AG04450 (cell line): ENCODE measurements around the gene SLC35G4. TPM values are rescaled to one million over a fixed set of nuclear protein-coding genes. Genes with fewer than 3 reads are reported as not detected.
"Not testable (repeated sequence)": the region's sequence is repeated elsewhere in the genome, so short reads cannot be mapped to it uniquely, and the experiment has no call there.

Source experiments
- CTCF ChIA-PET: fragments of 300-600, 350-600 bp; formaldehyde crosslinking; extraction: SDS; loops from one replicate; lab custom pipeline; 2022; ENCODE audit warnings: antibody characterized with exemption, inconsistent platforms; lab: Charles Lee
- POLR2A ChIA-PET: fragments of 350-600 bp; formaldehyde crosslinking; extraction: SDS; loops from one replicate; lab custom pipeline; 2021; ENCODE audit warnings: antibody characterized with exemption, inconsistent platforms; lab: Yijun Ruan, JAX
- DNase-seq: peaks from one replicate; pipeline ENCODE4 v3.0.0-alpha.2; 2011; ENCODE audit warnings: low read depth, low spot score
- H3K27ac ChIP-seq: one replicate; pipeline ENCODE4 v1.5.1; 2012; ENCODE audit warnings: low read depth, low read length, control low read depth
- H3K27me3 ChIP-seq: one replicate; pipeline ENCODE4 v1.6.0; 2012; ENCODE audit warnings: low read length; ENCODE audit not compliant: control insufficient read depth, insufficient read depth
- H3K4me3 ChIP-seq: 2 replicates; pipeline ENCODE4 v1.5.1; 2011; ENCODE audit warnings: mild to moderate bottlenecking, low read depth, low read length, control low read depth
- H3K9me3 ChIP-seq: 2 replicates; pipeline ENCODE4 v1.5.1; 2012; ENCODE audit warnings: low read length; ENCODE audit not compliant: control insufficient read depth, insufficient read depth
- polyA plus RNA-seq: library from polyadenylated mRNA; depleted of rRNA; stranded (reverse); fragments of >200 nt; gene quantifications from 2 replicates; pipeline ENCODE4 v1.2.3, GENCODE V29; 2011
- TF ChIP-seq, protein P1 (sequence below): IDR thresholded peaks from 2 replicates; pipeline ENCODE4 v1.5.1; 2011; ENCODE audit warnings: low read depth, low read length, control low read depth, inconsistent platforms

SLC35G4 gene
- polyA plus RNA-seq, 1 experiment = not detected

GRCh38 chr18:11607906-11608305, 1.5 kb upstream of the SLC35G4 start:
- Histone ChIP-seq H3K27me3 (no peaks in the 10 kb centered on the region), H3K9me3 (peaks cover under 1% of the 10 kb centered on the region; the same call in 1 of the 2 replicates), H3K4me3 (no peak overlapping the region), H3K27ac (no peak overlapping the region)
- DNase-seq = no peak
- ChIA-PET CTCF (no interaction called here), POLR2A (no interaction called here)
- TF ChIP-seq, protein P1, sequence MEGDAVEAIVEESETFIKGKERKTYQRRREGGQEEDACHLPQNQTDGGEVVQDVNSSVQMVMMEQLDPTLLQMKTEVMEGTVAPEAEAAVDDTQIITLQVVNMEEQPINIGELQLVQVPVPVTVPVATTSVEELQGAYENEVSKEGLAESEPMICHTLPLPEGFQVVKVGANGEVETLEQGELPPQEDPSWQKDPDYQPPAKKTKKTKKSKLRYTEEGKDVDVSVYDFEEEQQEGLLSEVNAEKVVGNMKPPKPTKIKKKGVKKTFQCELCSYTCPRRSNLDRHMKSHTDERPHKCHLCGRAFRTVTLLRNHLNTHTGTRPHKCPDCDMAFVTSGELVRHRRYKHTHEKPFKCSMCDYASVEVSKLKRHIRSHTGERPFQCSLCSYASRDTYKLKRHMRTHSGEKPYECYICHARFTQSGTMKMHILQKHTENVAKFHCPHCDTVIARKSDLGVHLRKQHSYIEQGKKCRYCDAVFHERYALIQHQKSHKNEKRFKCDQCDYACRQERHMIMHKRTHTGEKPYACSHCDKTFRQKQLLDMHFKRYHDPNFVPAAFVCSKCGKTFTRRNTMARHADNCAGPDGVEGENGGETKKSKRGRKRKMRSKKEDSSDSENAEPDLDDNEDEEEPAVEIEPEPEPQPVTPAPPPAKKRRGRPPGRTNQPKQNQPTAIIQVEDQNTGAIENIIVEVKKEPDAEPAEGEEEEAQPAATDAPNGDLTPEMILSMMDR = no peak

- POLR2A ChIA-PET, H3K27ac ChIP-seq, H3K4me3 ChIP-seq, CTCF ChIA-PET, H3K9me3 ChIP-seq, H3K27me3 ChIP-seq, DNase-seq: not testable (repeated sequence)
Measured at GRCh38 chr18:11608618-11609017, 778 bp upstream of the SLC35G4 start.

- H3K27me3 ChIP-seq, CTCF ChIA-PET, DNase-seq, POLR2A ChIA-PET, H3K27ac ChIP-seq, H3K4me3 ChIP-seq: not testable (repeated sequence)
- H3K9me3 ChIP-seq = peaks cover 14% of the 10 kb centered on the region
Measured at GRCh38 chr18:11613073-11613472, 3.7 kb downstream of the SLC35G4 start.

DNA sequence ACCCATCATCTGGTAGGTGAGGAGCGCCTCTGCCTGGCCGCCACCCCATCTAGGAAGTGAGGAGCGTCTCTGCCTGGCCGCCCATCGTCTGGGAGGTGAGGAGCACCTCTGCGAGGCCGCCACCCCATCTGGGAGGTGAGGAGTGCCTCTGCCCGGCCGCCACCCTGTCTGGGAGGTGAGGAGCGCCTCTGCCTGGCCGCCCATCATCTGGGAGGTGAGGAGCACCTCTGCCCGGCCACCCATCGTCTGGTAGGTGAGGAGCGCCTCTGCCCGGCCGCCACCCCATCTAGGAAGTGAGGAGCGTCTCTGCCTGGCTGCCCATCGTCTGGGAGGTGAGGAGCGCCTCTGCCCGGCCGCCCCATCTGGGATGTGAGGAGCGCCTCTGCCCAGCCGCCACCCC, 4.2 kb downstream of the SLC35G4 start:
- POLR2A ChIA-PET, CTCF ChIA-PET, H3K27ac ChIP-seq, H3K27me3 ChIP-seq, DNase-seq, H3K4me3 ChIP-seq: not testable (repeated sequence)
- H3K9me3 ChIP-seq = peaks cover 14% of the 10 kb centered on the region

GRCh38 chr18:11614042-11614441, 4.6 kb downstream of the SLC35G4 start:
- H3K4me3 ChIP-seq, CTCF ChIA-PET, H3K27ac ChIP-seq, H3K27me3 ChIP-seq, POLR2A ChIA-PET, DNase-seq: not testable (repeated sequence)
- H3K9me3 ChIP-seq = peaks cover 14% of the 10 kb centered on the region

DNA sequence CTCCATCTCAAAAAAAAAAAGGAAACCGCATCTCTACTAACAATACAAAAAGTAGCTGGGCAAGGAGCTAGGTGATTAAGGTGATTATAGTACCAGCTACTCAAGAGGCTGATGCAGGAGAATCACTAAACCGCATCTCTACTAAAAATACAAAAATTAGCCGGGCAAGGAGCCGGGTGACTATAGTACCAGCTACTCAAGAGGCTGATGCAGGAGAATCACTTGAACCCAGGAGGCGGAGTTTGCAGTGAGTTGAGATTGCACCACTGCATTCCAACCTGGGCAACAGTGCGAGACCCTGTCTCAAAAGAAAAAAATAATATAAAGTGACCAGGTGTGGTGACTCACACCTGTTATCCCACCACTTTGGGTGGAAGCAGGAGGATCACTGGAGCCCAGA, 5.6 kb downstream of the SLC35G4 start:
- POLR2A ChIA-PET = not testable (repeated sequence)

DNA sequence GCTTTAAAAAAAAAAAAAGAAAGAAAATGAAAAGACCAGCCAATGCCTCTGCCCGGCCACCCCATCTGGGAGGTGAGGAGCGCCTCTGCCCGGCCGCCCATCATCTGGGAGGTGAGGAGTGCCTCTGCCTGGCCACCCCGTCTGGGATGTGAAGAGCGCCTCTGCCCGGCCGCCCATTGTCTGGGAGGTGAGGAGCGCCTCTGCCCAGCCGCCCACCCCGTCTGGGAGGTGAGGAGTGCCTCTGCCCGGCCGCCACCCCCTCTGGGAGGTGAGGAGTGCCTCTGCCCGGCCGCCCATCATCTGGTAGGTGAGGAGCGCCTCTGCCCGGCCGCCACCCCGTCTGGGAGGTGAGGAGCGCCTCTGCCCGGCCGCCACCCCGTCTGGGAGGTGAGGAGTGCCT, 37.9 kb downstream of the SLC35G4 start:
- CTCF ChIA-PET = interaction anchor here (0.6 kb wide), 1 partner anchor 504 kb away, joined by 3 read pairs; no protein-coding TSS in a partner anchor
- POLR2A ChIA-PET = not testable (repeated sequence)

More for the DNA sequence above, 5.6 kb downstream of the SLC35G4 start:
- H3K9me3 ChIP-seq = peaks cover 14% of the 10 kb centered on the region
- H3K27me3 ChIP-seq, CTCF ChIA-PET, DNase-seq, H3K27ac ChIP-seq, H3K4me3 ChIP-seq: not testable (repeated sequence)

GRCh38 chr18:11647804-11648203, 38.4 kb downstream of the SLC35G4 start:
- H3K27ac ChIP-seq, H3K27me3 ChIP-seq, H3K4me3 ChIP-seq, DNase-seq, POLR2A ChIA-PET, CTCF ChIA-PET, H3K9me3 ChIP-seq: not testable (repeated sequence)

More for the DNA sequence above, 37.9 kb downstream of the SLC35G4 start:
- not testable (repeated sequence) for H3K9me3 ChIP-seq, DNase-seq, H3K4me3 ChIP-seq, H3K27me3 ChIP-seq, H3K27ac ChIP-seq
